ENCODE results near the gene PRR13.

DNA sequence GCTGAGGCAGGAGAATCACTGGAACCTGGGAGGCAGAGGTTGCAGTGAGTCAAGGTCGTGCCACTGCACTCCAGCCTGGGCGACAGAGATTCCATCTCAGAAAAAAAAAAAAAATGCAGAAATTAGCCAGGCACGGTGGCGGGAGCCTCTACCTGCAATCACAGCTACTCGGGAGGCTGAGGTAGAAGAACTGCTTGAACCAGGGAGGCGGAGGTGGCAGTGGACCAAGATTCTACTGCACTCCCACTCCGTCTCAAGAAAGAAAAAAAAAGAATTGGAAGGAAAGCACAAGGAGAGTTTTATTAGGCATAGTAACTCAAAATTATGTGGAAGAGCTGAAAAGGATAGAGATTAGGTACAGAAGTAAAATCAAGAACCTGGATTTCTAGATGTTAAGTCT is 38.7 kb upstream of the PRR13 start:
- TF ChIP-seq POLR2A (IDR thresholded peaks at IDR 0.05) = no peak
- TF ChIP-seq, protein P1, sequence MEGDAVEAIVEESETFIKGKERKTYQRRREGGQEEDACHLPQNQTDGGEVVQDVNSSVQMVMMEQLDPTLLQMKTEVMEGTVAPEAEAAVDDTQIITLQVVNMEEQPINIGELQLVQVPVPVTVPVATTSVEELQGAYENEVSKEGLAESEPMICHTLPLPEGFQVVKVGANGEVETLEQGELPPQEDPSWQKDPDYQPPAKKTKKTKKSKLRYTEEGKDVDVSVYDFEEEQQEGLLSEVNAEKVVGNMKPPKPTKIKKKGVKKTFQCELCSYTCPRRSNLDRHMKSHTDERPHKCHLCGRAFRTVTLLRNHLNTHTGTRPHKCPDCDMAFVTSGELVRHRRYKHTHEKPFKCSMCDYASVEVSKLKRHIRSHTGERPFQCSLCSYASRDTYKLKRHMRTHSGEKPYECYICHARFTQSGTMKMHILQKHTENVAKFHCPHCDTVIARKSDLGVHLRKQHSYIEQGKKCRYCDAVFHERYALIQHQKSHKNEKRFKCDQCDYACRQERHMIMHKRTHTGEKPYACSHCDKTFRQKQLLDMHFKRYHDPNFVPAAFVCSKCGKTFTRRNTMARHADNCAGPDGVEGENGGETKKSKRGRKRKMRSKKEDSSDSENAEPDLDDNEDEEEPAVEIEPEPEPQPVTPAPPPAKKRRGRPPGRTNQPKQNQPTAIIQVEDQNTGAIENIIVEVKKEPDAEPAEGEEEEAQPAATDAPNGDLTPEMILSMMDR (IDR thresholded peaks at IDR 0.05) = no peak

Measured in body of pancreas (tissue), 4 donors.